A673 (cell line): Measurements from ENCODE around the gene GPR151.

Experiments used
- CTCF ChIP-seq: fragments of 300-800, 200-600 bp; sonication (generic); conservative IDR thresholded peaks from 2 replicates; pipeline ENCODE4 v1.5.1; 2017; ENCODE audit warnings: low read depth, mild to moderate bottlenecking, antibody characterized with exemption, low read length, moderate library complexity, mixed read lengths
- EZH2 ChIP-seq: fragments of 200-600 bp; sonication (generic); IDR thresholded peaks from 2 replicates; pipeline ENCODE4 v1.6.1; 2017; ENCODE audit warnings: borderline replicate concordance, low read depth, mild to moderate bottlenecking, mixed read lengths, antibody characterized with exemption, low read length; ENCODE audit not compliant: poor library complexity, severe bottlenecking

- no peak for TF ChIP-seq CTCF
- no peak for TF ChIP-seq EZH2
These were observed 31.1 kb downstream of the GPR151 start for GRCh38 chr5:146484714-146485391.
